CD4-positive, alpha-beta T cell treated with Interleukin-10 for 1 hour (primary cell): ENCODE results near the gene ANKRD24.
"Not testable (repeated sequence)": the region's sequence is repeated elsewhere in the genome, so short reads cannot be mapped to it uniquely, and the experiment has no call there.

Experiments
- DNase-seq: peaks from one replicate; pipeline ENCODE4 v3.0.0-alpha.2; 2020

ANKRD24 gene

GRCh38 chr19:4182084-4182810 lies at the start of gene ANKRD24, which contains the start of gene SIRT6:
Gene ANKRD24, plus strand, starts transcription at chr19:4182689. Its CDS starts 3,737 bp downstream, at chr19:4186426.
Gene SIRT6, minus strand, starts transcription at chr19:4182563. Its CDS starts 24 bp downstream, at chr19:4182539.
- peak; percentile 97 for DNase-seq

- DNase-seq = no peak
Observed at GRCh38 chr19:4134351-4134750, 48.1 kb upstream of the ANKRD24 start.

- DNase-seq = not testable (repeated sequence)
Observed at GRCh38 chr19:4135386-4135785, 47.1 kb upstream of the ANKRD24 start.

GRCh38 chr19:4136680-4137088 lies 45.8 kb upstream of the ANKRD24 start:
- no peak for DNase-seq

GRCh38 chr19:4138445-4138844 lies 44.0 kb upstream of the ANKRD24 start:
- no peak for DNase-seq

GRCh38 chr19:4139614-4140236 lies 42.8 kb upstream of the ANKRD24 start:
- peak; percentile 87 for DNase-seq

GRCh38 chr19:4140237-4140711 lies 42.2 kb upstream of the ANKRD24 start:
- DNase-seq = peak; percentile 47

- DNase-seq = not testable (repeated sequence)
Observed at GRCh38 chr19:4142916-4143315, 39.6 kb upstream of the ANKRD24 start.

GRCh38 chr19:4144666-4145249 lies 37.7 kb upstream of the ANKRD24 start:
- no peak for DNase-seq

- no peak for DNase-seq
Observed at GRCh38 chr19:4149518-4150288, 32.8 kb upstream of the ANKRD24 start.

- no peak for DNase-seq
Observed at GRCh38 chr19:4151623-4152022, 30.9 kb upstream of the ANKRD24 start.

GRCh38 chr19:4152241-4152998 lies 30.1 kb upstream of the ANKRD24 start:
- no peak for DNase-seq

- DNase-seq = no peak
Observed at GRCh38 chr19:4154571-4155312, 27.7 kb upstream of the ANKRD24 start.

- no peak for DNase-seq
Observed at GRCh38 chr19:4157164-4157563, 25.3 kb upstream of the ANKRD24 start.

GRCh38 chr19:4157971-4158370 lies 24.5 kb upstream of the ANKRD24 start:
- DNase-seq = not testable (repeated sequence)

- DNase-seq = no peak
Observed at GRCh38 chr19:4161415-4162077, 20.9 kb upstream of the ANKRD24 start.

- no peak for DNase-seq
Observed at GRCh38 chr19:4164262-4164661, 18.2 kb upstream of the ANKRD24 start.

- DNase-seq = no peak
Observed at GRCh38 chr19:4171676-4172075, 10.8 kb upstream of the ANKRD24 start.

GRCh38 chr19:4172861-4173473 lies 9.5 kb upstream of the ANKRD24 start:
- DNase-seq = peak; percentile 64

- DNase-seq = no peak
Observed at GRCh38 chr19:4173479-4174212, 8.8 kb upstream of the ANKRD24 start.
